Neural cell (in vitro differentiated cells): ENCODE measurements around the gene ACSL5. TPM values are rescaled to one million over a fixed set of nuclear protein-coding genes. Genes with fewer than 3 reads are reported as not detected.

ENCODE experiments used
- H2AFZ ChIP-seq: fragments of 200-600, 300-800 bp; sonication (generic), shearing (Covaris generic); 2 replicates; pipeline ENCODE4 v1.6.0; 2014; ENCODE audit warnings: low read depth, mild to moderate bottlenecking, antibody characterized with exemption, low read length, moderate library complexity
- H3F3A ChIP-seq: fragments of 200-600 bp; shearing (Covaris generic); 2 replicates; pipeline ENCODE4 v1.6.1; 2016; ENCODE audit warnings: mild to moderate bottlenecking, moderate library complexity, mixed read lengths, antibody characterized with exemption, low read length; ENCODE audit not compliant: insufficient read depth, poor library complexity, severe bottlenecking
- H3K27ac ChIP-seq: fragments of 200-600, 300-800 bp; sonication (generic), shearing (Covaris generic); 2 replicates; pipeline ENCODE4 v1.5.1; 2014; ENCODE audit warnings: mild to moderate bottlenecking, low read length, moderate library complexity
- H3K27me3 ChIP-seq: fragments of 300-800, 200-600 bp; sonication (generic), shearing (Covaris generic); 2 replicates; pipeline ENCODE4 v1.6.0; 2014; ENCODE audit warnings: mild to moderate bottlenecking, low read depth, low read length, moderate library complexity; ENCODE audit not compliant: insufficient read depth
- H3K36me3 ChIP-seq: fragments of 300-800, 200-600 bp; sonication (generic), shearing (Covaris generic); 2 replicates; pipeline ENCODE4 v1.5.1; 2014; ENCODE audit warnings: mild to moderate bottlenecking, antibody characterized with exemption, low read length, moderate library complexity; ENCODE audit not compliant: insufficient read depth
- H3K4me2 ChIP-seq: fragments of 300-800, 200-600 bp; sonication (generic), shearing (Covaris generic); 2 replicates; pipeline ENCODE4 v1.6.0; 2014; ENCODE audit warnings: mild to moderate bottlenecking, low read length
- H3K4me3 ChIP-seq: fragments of 300-800, 200-600 bp; sonication (generic), shearing (Covaris generic); 2 replicates; pipeline ENCODE4 v1.5.1; 2014; ENCODE audit warnings: mild to moderate bottlenecking, low read length, moderate library complexity
- H3K79me2 ChIP-seq: fragments of 200-600 bp; shearing (Covaris generic); replicated peaks from 2 replicates; pipeline ENCODE4 v1.6.0; 2014; ENCODE audit warnings: mild to moderate bottlenecking, low read length, moderate library complexity; ENCODE audit not compliant: insufficient read depth
- H3K9ac ChIP-seq: fragments of 300-800, 200-600 bp; sonication (generic), shearing (Covaris generic); 2 replicates; pipeline ENCODE4 v1.6.1; 2016; ENCODE audit warnings: mild to moderate bottlenecking, low read length, mixed read lengths
- H3K9me2 ChIP-seq: fragments of 200-600 bp; shearing (Covaris generic); 2 replicates; pipeline ENCODE4 v1.6.1; 2016; ENCODE audit warnings: mild to moderate bottlenecking, low read length, mixed read lengths; ENCODE audit not compliant: insufficient read depth
- H3K9me3 ChIP-seq: fragments of 200-600, 300-800 bp; sonication (generic), shearing (Covaris generic); 2 replicates; pipeline ENCODE4 v1.6.1; 2016; ENCODE audit warnings: mild to moderate bottlenecking, mixed run types, low read length, moderate library complexity, mixed read lengths
- H4K20me1 ChIP-seq: fragments of 200-600 bp; shearing (Covaris generic); 2 replicates; pipeline ENCODE4 v1.6.1; 2016; ENCODE audit warnings: mild to moderate bottlenecking, mixed run types; ENCODE audit not compliant: insufficient read depth
- CTCF ChIP-seq: fragments of 450-650 bp; IDR thresholded peaks from 2 replicates; pipeline ENCODE4 v1.5.1; 2014; ENCODE audit warnings: antibody characterized with exemption, mild to moderate bottlenecking, moderate library complexity; ENCODE audit not compliant: poor library complexity, severe bottlenecking
- EP300 ChIP-seq: fragments of 450-650 bp; conservative IDR thresholded peaks from 2 replicates; pipeline ENCODE4 v1.6.1; 2014; ENCODE audit warnings: antibody characterized with exemption, mild to moderate bottlenecking, moderate library complexity; ENCODE audit not compliant: poor library complexity, severe bottlenecking
- EZH2 ChIP-seq: fragments of 200-600, 300-800 bp; shearing (Covaris generic), sonication (generic); IDR thresholded peaks from 2 replicates; pipeline ENCODE4 v1.6.1; 2014; ENCODE audit warnings: antibody characterized with exemption, low read length, borderline replicate concordance, mild to moderate bottlenecking; ENCODE audit not compliant: insufficient read depth, poor library complexity, severe bottlenecking
- MXI1 ChIP-seq: fragments of 450-650 bp; conservative IDR thresholded peaks from 2 replicates; pipeline ENCODE4 v1.6.1; 2014; ENCODE audit warnings: antibody characterized with exemption, mild to moderate bottlenecking; ENCODE audit not compliant: poor library complexity, severe bottlenecking
- POLR2AphosphoS5 ChIP-seq: IDR thresholded peaks from 2 replicates; pipeline ENCODE4 v1.6.1; 2012
- RAD21 ChIP-seq: fragments of 450-650 bp; conservative IDR thresholded peaks from 2 replicates; pipeline ENCODE4 v1.6.1; 2014; ENCODE audit warnings: antibody characterized with exemption, mild to moderate bottlenecking, moderate library complexity
- REST ChIP-seq: IDR thresholded peaks from 2 replicates; pipeline ENCODE4 v1.6.1; 2012; ENCODE audit warnings: borderline replicate concordance
- SMC3 ChIP-seq: fragments of 450-650 bp; conservative IDR thresholded peaks from 2 replicates; pipeline ENCODE4 v1.6.1; 2014; ENCODE audit warnings: antibody characterized with exemption, mild to moderate bottlenecking, moderate library complexity; ENCODE audit not compliant: poor library complexity
- TAF1 ChIP-seq: IDR thresholded peaks from 2 replicates; pipeline ENCODE4 v1.6.1; 2012; ENCODE audit warnings: low read depth
- polyA plus RNA-seq: library from polyadenylated mRNA; depleted of rRNA; stranded (reverse); fragments of >200 nt; gene quantifications from 2 replicates; pipeline ENCODE4 v1.2.3, GENCODE V29; 2014

Gene ACSL5
- polyA plus RNA-seq, 1 donor from 2014 or later = not detected

GRCh38 chr10:112344261-112344660 is 29.7 kb upstream of the ACSL5 start:
- Histone ChIP-seq H3K27ac (no peak overlapping the region), H3K9me2 (no peaks in the 10 kb centered on the region)
- TF ChIP-seq REST (no peak), EZH2 (no peak), TAF1 (no peak), SMC3 (no peak), EP300 (no peak), CTCF (no peak), RAD21 (no peak), POLR2AphosphoS5 (no peak), MXI1 (no peak)

GRCh38 chr10:112345202-112345601 is 28.7 kb upstream of the ACSL5 start:
- no peak overlapping the region for H3K27ac ChIP-seq
- no peaks in the 10 kb centered on the region for H3F3A ChIP-seq
- H3K36me3 ChIP-seq = no peaks in the 10 kb centered on the region
- no peak overlapping the region for H2AFZ ChIP-seq
- no peaks in the 10 kb centered on the region for H3K9me3 ChIP-seq
- H4K20me1 ChIP-seq = no peaks in the 10 kb centered on the region
- TF ChIP-seq SMC3 (no peak), POLR2AphosphoS5 (no peak), CTCF (no peak), EZH2 (no peak), RAD21 (no peak), TAF1 (no peak), REST (no peak), MXI1 (no peak), EP300 (no peak)
- no peaks in the 10 kb centered on the region for H3K79me2 ChIP-seq
- no peaks in the 10 kb centered on the region for H3K9me2 ChIP-seq
- H3K9ac ChIP-seq = no peak overlapping the region
- no peaks in the 10 kb centered on the region for H3K27me3 ChIP-seq
- H3K4me2 ChIP-seq = no peak overlapping the region
- H3K4me3 ChIP-seq = no peak overlapping the region

More at GRCh38 chr10:112344261-112344660, 29.7 kb upstream of the ACSL5 start:
- Histone ChIP-seq H3K79me2 (no peaks in the 10 kb centered on the region), H3K9ac (no peak overlapping the region), H3K27me3 (no peaks in the 10 kb centered on the region), H3K4me2 (no peak overlapping the region), H3K4me3 (no peak overlapping the region), H3K36me3 (no peaks in the 10 kb centered on the region), H3F3A (no peaks in the 10 kb centered on the region), H2AFZ (no peak overlapping the region), H3K9me3 (no peaks in the 10 kb centered on the region), H4K20me1 (no peaks in the 10 kb centered on the region)
